GM23248 (cell line): Measurements from ENCODE around the gene ASIC2. TPM values are rescaled to one million over a fixed set of nuclear protein-coding genes. Genes with fewer than 3 reads are reported as not detected.

Experiments used
- DNase-seq: peaks from one replicate; pipeline ENCODE4 v3.0.0-alpha.2; 2015
- H2AFZ ChIP-seq: fragments of 200-600 bp; sonication (generic); 2 replicates; pipeline ENCODE4 v1.6.1; 2016; ENCODE audit warnings: antibody characterized with exemption
- H3F3A ChIP-seq: fragments of 200-600 bp; sonication (generic); 2 replicates; pipeline ENCODE4 v1.6.1; 2016; ENCODE audit warnings: mild to moderate bottlenecking, antibody characterized with exemption, mixed run types; ENCODE audit not compliant: insufficient read depth
- H3K27ac ChIP-seq: fragments of 200-600 bp; sonication (generic); 2 replicates; pipeline ENCODE4 v1.5.1; 2016; ENCODE audit warnings: mild to moderate bottlenecking
- H3K27me3 ChIP-seq: fragments of 200-600 bp; sonication (generic); replicated peaks from 2 replicates; pipeline ENCODE4 v1.6.1; 2016; ENCODE audit warnings: mild to moderate bottlenecking; ENCODE audit not compliant: insufficient read depth
- H3K36me3 ChIP-seq: fragments of 200-600 bp; sonication (generic); 2 replicates; pipeline ENCODE4 v1.6.1; 2016; ENCODE audit warnings: low read depth, mild to moderate bottlenecking
- H3K4me1 ChIP-seq: fragments of 200-600 bp; sonication (generic); 2 replicates; pipeline ENCODE4 v1.6.1; 2016; ENCODE audit warnings: mild to moderate bottlenecking; ENCODE audit not compliant: insufficient read depth
- H3K4me2 ChIP-seq: fragments of 200-600 bp; sonication (generic); one replicate; pipeline ENCODE4 v1.6.1; 2016; ENCODE audit warnings: mild to moderate bottlenecking; ENCODE audit not compliant: unreplicated experiment
- H3K4me3 ChIP-seq: fragments of 200-600 bp; sonication (generic); 2 replicates; pipeline ENCODE4 v1.5.1; 2016; ENCODE audit warnings: mild to moderate bottlenecking
- H3K79me2 ChIP-seq: fragments of 200-600 bp; sonication (generic); 2 replicates; pipeline ENCODE4 v1.6.1; 2016; ENCODE audit warnings: mild to moderate bottlenecking; ENCODE audit not compliant: insufficient read depth
- H3K9ac ChIP-seq: fragments of 200-600 bp; sonication (generic); 2 replicates; pipeline ENCODE4 v1.6.1; 2016; ENCODE audit warnings: mild to moderate bottlenecking
- H3K9me2 ChIP-seq: fragments of 200-600 bp; sonication (generic); 2 replicates; pipeline ENCODE4 v1.6.1; 2016; ENCODE audit warnings: mixed run types, mild to moderate bottlenecking, moderate library complexity; ENCODE audit not compliant: insufficient read depth
- H3K9me3 ChIP-seq: fragments of 200-600 bp; sonication (generic); one replicate; pipeline ENCODE4 v1.6.1; 2017; ENCODE audit warnings: low read depth
- H4K20me1 ChIP-seq: fragments of 200-600 bp; sonication (generic); 2 replicates; pipeline ENCODE4 v1.6.0; 2016; ENCODE audit not compliant: insufficient read depth
- EZH2 ChIP-seq: fragments of 200-600 bp; sonication (generic); IDR thresholded peaks from 2 replicates; pipeline ENCODE4 v1.6.1; 2018; ENCODE audit warnings: antibody characterized with exemption, mild to moderate bottlenecking; ENCODE audit not compliant: insufficient read depth, poor library complexity, severe bottlenecking
- EZH2phosphoT487 ChIP-seq: fragments of 200-600 bp; sonication (generic); IDR thresholded peaks from 2 replicates; pipeline ENCODE4 v1.6.1; 2018; ENCODE audit warnings: antibody characterized with exemption, moderate library complexity, mild to moderate bottlenecking, low read depth; ENCODE audit not compliant: insufficient read depth
- WGBS, 2 experiments: methylation state at CpG; one replicate each; pipeline ENCODE4 v1.1.6; 2015 to 2017; ENCODE audit warnings: low lambda C conversion rate in 2 of 2, low coverage in 1 of 2; ENCODE audit errors: missing lambda C conversion rate in 2 of 2; 5-methylcytosine and 5-hydroxymethylcytosine counted together
- in situ Hi-C: fragments of 300-500 bp; cut with MboI; formaldehyde crosslinking; loops from 2 replicates; pipeline ENCODE4 v1.15.0; 2020
- polyA plus RNA-seq: library from polyadenylated mRNA; unstranded; fragments of >200 nt; fragmentation: Nextera tagmentation; extraction: Ambion mirVana; gene quantifications from 2 replicates; pipeline ENCODE4 v1.2.1, GENCODE V29; 2016
- total RNA-seq: library from RNA; depleted of rRNA; stranded (reverse); fragments of >200 nt; shearing (Covaris generic); gene quantifications from 2 replicates; pipeline ENCODE4 v1.2.3, GENCODE V29; 2014

The ASIC2 gene
- total and polyA plus RNA-seq, 2 experiments from 2014 or later: under 0.01 TPM; not detected in 1

DNA sequence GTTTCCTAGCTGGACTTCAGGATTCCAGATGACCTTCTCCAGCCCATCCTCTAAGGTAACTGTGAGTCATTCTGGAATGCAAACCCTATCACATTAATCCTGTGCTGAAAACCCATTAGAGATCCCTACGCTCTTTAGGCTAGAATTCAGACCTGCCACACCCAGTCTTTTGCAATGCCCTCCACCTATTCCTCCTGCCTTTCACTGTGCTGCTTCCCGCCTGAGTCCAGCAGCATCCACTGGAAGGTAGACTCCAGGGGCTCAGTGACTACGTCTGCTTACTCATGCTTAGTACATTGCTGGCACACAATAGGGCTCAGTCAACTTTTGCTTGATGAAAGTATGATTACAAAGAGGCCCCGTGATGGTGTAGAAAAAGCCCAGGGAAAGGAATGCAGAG is 180.3 kb downstream of the ASIC2 start:
- Histone ChIP-seq H3K9me2 (no peaks in the 10 kb centered on the region), H3K27ac (no peak overlapping the region), H3K4me1 (no peaks in the 10 kb centered on the region), H3K36me3 (no peaks in the 10 kb centered on the region), H3K27me3 (0 out of 2 replicates have a peak, but pooled peaks cover 2% of the 10 kb centered on the region), H3K4me3 (no peak overlapping the region), H3K9me3 (no peaks in the 10 kb centered on the region), H3F3A (peaks cover 6% of the 10 kb centered on the region; the same call in 1 of the 2 replicates), H3K79me2 (no peaks in the 10 kb centered on the region), H3K4me2 (no peak overlapping the region), H4K20me1 (no peaks in the 10 kb centered on the region), H3K9ac (no peak overlapping the region), H2AFZ (no peak overlapping the region)
- DNase-seq: peak; percentile 74
- in situ Hi-C loops: no loop called here
- 4 to 6% methylated on average over 4 of the region's 4 CpGs for WGBS, 2 experiments
- TF ChIP-seq EZH2: no peak
- TF ChIP-seq EZH2phosphoT487: no peak

DNA sequence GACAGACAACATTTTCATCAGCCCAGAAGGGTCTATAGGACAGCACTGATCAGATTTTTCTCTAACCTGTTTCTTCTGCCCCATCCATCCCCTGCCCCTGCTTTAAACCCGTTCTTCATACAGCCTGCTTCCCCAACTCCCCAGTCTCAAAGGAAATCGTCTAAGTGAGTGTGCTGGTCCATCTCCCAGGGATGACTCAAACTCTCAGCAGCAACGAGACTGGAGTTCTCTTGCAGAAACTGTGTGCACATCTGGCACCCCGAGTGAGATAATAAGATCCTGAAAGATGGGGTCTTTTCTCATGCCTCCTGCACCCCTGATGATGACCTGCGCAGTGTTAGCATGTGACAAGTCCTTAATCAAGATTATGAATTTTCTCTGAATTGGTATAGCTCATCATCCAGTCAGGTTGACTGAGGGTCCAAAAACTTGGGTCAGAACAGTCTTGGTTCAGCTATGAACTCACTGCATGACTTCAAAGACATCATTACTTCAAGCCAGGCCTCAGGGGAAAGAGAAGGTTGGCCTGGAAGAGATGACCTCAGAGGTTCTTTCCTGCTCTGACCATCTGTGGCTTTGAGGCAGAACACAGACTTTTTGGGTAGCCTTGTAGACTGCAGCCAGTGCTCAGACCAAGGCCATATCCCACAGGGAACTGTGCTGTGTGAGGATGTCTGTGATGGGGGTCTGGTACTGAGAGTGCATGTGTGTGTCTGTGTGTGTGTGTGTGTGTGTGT is 183.6 kb downstream of the ASIC2 start:
- no peaks in the 10 kb centered on the region for H3K27me3 ChIP-seq
- WGBS, 2 experiments: 37 to 40% methylated on average over 5 of the region's 5 CpGs
- H3F3A ChIP-seq: peaks cover 6% of the 10 kb centered on the region; the same call in 1 of the 2 replicates
- H3K9me2 ChIP-seq: no peaks in the 10 kb centered on the region
- TF ChIP-seq EZH2: no peak
- TF ChIP-seq EZH2phosphoT487: no peak
- H2AFZ ChIP-seq: no peak overlapping the region
- H3K27ac ChIP-seq: no peak overlapping the region
- peak; percentile 47 for DNase-seq
- in situ Hi-C loops: no loop called here
- no peak overlapping the region for H3K4me3 ChIP-seq
- H3K79me2 ChIP-seq: no peaks in the 10 kb centered on the region
- no peak overlapping the region for H3K9ac ChIP-seq
- H4K20me1 ChIP-seq: no peaks in the 10 kb centered on the region
- no peak overlapping the region for H3K4me2 ChIP-seq
- no peaks in the 10 kb centered on the region for H3K9me3 ChIP-seq
- H3K36me3 ChIP-seq: no peaks in the 10 kb centered on the region
- no peaks in the 10 kb centered on the region for H3K4me1 ChIP-seq

DNA sequence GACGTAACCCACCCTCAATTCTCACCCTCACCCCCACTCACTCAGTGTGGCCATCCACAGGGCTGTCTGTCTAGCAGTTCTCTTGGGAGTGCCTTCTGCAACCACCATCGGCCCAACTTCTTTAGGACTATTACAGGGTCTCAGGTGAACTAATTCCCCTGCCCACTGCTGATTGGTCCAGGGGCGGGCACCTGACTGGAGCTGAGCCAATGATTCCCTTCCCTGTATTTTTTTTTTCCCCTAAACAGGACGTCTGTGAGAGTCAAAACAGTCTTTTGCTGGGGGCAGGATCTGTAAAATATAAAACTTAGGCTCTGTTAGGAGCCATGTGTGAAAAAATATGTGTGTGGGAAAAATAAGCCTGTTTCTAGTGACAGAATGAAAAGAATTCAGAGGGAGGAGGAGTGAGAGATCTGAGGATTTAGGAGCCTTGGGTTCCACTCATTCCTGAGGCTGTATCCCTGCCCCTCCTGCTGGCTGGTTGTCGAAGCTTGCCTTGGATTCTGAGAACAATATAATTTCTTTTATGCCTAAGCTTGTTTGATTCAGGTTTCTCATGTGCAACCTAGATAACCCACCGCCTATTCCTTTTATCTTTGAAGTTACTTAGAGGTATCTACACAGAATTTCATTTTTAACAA is 186.4 kb downstream of the ASIC2 start:
- Histone ChIP-seq H3F3A (no peaks in the 10 kb centered on the region), H4K20me1 (no peaks in the 10 kb centered on the region), H3K27ac (no peak overlapping the region), H2AFZ (no peak overlapping the region), H3K4me2 (no peak overlapping the region), H3K4me3 (no peak overlapping the region), H3K9me3 (no peaks in the 10 kb centered on the region), H3K27me3 (no peaks in the 10 kb centered on the region), H3K4me1 (no peaks in the 10 kb centered on the region), H3K36me3 (no peaks in the 10 kb centered on the region), H3K79me2 (no peaks in the 10 kb centered on the region), H3K9me2 (no peaks in the 10 kb centered on the region), H3K9ac (no peak overlapping the region)
- 26 to 27% methylated on average over 6 of the region's 6 CpGs for WGBS, 2 experiments
- TF ChIP-seq EZH2 (no peak), EZH2phosphoT487 (no peak)
- peak; percentile 5 for DNase-seq
- in situ Hi-C loops: no loop called here

DNA sequence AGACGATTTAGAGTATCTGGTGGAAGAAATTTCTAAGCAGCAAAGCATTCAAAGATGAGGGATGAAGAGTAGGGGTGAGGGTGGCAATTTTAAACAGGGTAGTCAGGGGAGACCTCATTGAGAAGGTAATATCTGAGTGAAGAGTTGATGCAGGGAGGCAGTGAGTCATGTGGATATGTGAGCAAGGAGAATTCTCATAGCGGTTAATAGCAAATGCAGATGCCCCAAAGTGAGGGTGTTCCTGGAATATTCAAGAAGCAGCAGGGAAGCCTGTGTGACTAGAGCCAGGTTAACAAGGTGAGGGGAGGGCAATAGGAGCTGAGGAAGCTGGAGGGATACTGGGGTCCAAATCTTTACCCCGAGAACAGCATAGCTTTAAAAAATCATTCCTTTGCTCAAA is 187.2 kb downstream of the ASIC2 start:
- H3K27ac ChIP-seq: no peak overlapping the region
- no peaks in the 10 kb centered on the region for H3K9me2 ChIP-seq
- H3K27me3 ChIP-seq: no peaks in the 10 kb centered on the region
- DNase-seq: no peak
- no peak overlapping the region for H3K4me2 ChIP-seq
- in situ Hi-C loops: no loop called here
- no peak overlapping the region for H3K9ac ChIP-seq
- 23 to 31% methylated on average over 3 of the region's 3 CpGs for WGBS, 2 experiments
- TF ChIP-seq EZH2 (no peak), EZH2phosphoT487 (no peak)
- H3F3A ChIP-seq: no peaks in the 10 kb centered on the region
- no peaks in the 10 kb centered on the region for H3K79me2 ChIP-seq
- H4K20me1 ChIP-seq: no peaks in the 10 kb centered on the region
- H3K9me3 ChIP-seq: no peaks in the 10 kb centered on the region
- H3K4me1 ChIP-seq: no peaks in the 10 kb centered on the region
- H3K4me3 ChIP-seq: no peak overlapping the region
- no peak overlapping the region for H2AFZ ChIP-seq
- H3K36me3 ChIP-seq: no peaks in the 10 kb centered on the region
